ENCODE data around the gene NHEJ1. TPM values are rescaled to one million over a fixed set of nuclear protein-coding genes. Genes with fewer than 3 reads are reported as not detected.
A peak's percentile ranks its signal among the peaks of the same experiment; 100 is the strongest.

NHEJ1 gene
- total RNA-seq, 2 donors from 2014 or later = 8.3 to 8.4 TPM

- no peak overlapping the region for H3K27ac ChIP-seq
- no peak for TF ChIP-seq CTCF (IDR thresholded peaks at IDR 0.05)
- no peak overlapping the region for H3K4me3 ChIP-seq
- H3K4me1 ChIP-seq = no peaks in the 10 kb centered on the region
- H3K9me3 ChIP-seq = no peaks in the 10 kb centered on the region
- no peaks in the 10 kb centered on the region for H3K36me3 ChIP-seq
- H3K27me3 ChIP-seq = peaks cover 0 to 10% of the 10 kb centered on the region in 2 donors
- no peak for DNase-seq (ENCODE audit: low spot score)
Observed at GRCh38 chr2:219032051-219032745, 128.4 kb downstream of the NHEJ1 start.

GRCh38 chr2:219031005-219031738, 129.4 kb downstream of the NHEJ1 start:
- Histone ChIP-seq H3K9me3 (no peaks in the 10 kb centered on the region), H3K27ac (no peak overlapping the region), H3K4me1 (no peaks in the 10 kb centered on the region), H3K4me3 (no peak overlapping the region), H3K27me3 (peaks cover 0 to 10% of the 10 kb centered on the region in 2 donors), H3K36me3 (no peaks in the 10 kb centered on the region)
- DNase-seq (ENCODE audit: low spot score) = no peak
- TF ChIP-seq CTCF (IDR thresholded peaks at IDR 0.05) = no peak

- Histone ChIP-seq H3K36me3 (no peaks in the 10 kb centered on the region), H3K4me1 (no peaks in the 10 kb centered on the region), H3K27ac (no peak overlapping the region), H3K27me3 (peaks cover 0 to 10% of the 10 kb centered on the region in 2 donors), H3K4me3 (no peak overlapping the region), H3K9me3 (no peaks in the 10 kb centered on the region)
- DNase-seq (ENCODE audit: low spot score) = no peak
- TF ChIP-seq CTCF (IDR thresholded peaks at IDR 0.05) = no peak
Observed at GRCh38 chr2:219030177-219030940, 130.3 kb downstream of the NHEJ1 start.

- no peaks in the 10 kb centered on the region for H3K36me3 ChIP-seq
- no peak overlapping the region for H3K4me3 ChIP-seq
- H3K9me3 ChIP-seq = no peaks in the 10 kb centered on the region
- H3K4me1 ChIP-seq = no peaks in the 10 kb centered on the region
- peak; percentile 85 to 96 for TF ChIP-seq CTCF (IDR thresholded peaks at IDR 0.05)
- peak; percentile 75 for DNase-seq (ENCODE audit: low spot score)
- H3K27me3 ChIP-seq = peaks cover 0 to 10% of the 10 kb centered on the region in 2 donors
- H3K27ac ChIP-seq = no peak overlapping the region
Observed at GRCh38 chr2:219029829-219030165, 130.8 kb downstream of the NHEJ1 start.

- Histone ChIP-seq H3K27ac (no peak overlapping the region), H3K27me3 (peaks cover 0 to 10% of the 10 kb centered on the region in 2 donors), H3K4me1 (no peaks in the 10 kb centered on the region), H3K36me3 (no peaks in the 10 kb centered on the region), H3K4me3 (no peak overlapping the region), H3K9me3 (no peaks in the 10 kb centered on the region)
- no peak for TF ChIP-seq CTCF (IDR thresholded peaks at IDR 0.05)
- DNase-seq (ENCODE audit: low spot score) = no peak
Observed at GRCh38 chr2:219028996-219029828, 131.4 kb downstream of the NHEJ1 start.
